Smooth muscle cell (in vitro differentiated cells): ENCODE data around the gene TRAPPC3. TPM values are rescaled to one million over a fixed set of nuclear protein-coding genes. Genes with fewer than 3 reads are reported as not detected.
A peak's percentile ranks its signal among the peaks of the same experiment; 100 is the strongest.

Experiments
- DNase-seq: peaks from one replicate; lab custom pipeline; 2025; ENCODE audit not compliant: unreplicated experiment; lab: John Stamatoyannopoulos, UW
- H2AFZ ChIP-seq: fragments of 200-600 bp; sonication (generic); 2 replicates; pipeline ENCODE4 v1.6.0; 2016; ENCODE audit warnings: antibody characterized with exemption, low read depth, mild to moderate bottlenecking
- H3F3A ChIP-seq: fragments of 200-600 bp; sonication (generic); 2 replicates; pipeline ENCODE4 v1.6.0; 2017; ENCODE audit warnings: antibody characterized with exemption, low read depth
- H3K27ac ChIP-seq: fragments of 200-600 bp; sonication (generic); 2 replicates; pipeline ENCODE4 v1.5.1; 2016; ENCODE audit warnings: low read depth, mild to moderate bottlenecking
- H3K27me3 ChIP-seq: fragments of 200-600 bp; sonication (generic); 2 replicates; pipeline ENCODE4 v1.6.1; 2016; ENCODE audit warnings: low read depth, mild to moderate bottlenecking
- H3K36me3 ChIP-seq: fragments of 200-600 bp; sonication (generic); 2 replicates; pipeline ENCODE4 v1.5.1; 2016; ENCODE audit warnings: low read depth
- H3K4me1 ChIP-seq: fragments of 200-600 bp; sonication (generic); 2 replicates; pipeline ENCODE4 v1.5.1; 2016; ENCODE audit warnings: low read depth
- H3K4me2 ChIP-seq: fragments of 200-600 bp; sonication (generic); 2 replicates; pipeline ENCODE4 v1.6.0; 2016; ENCODE audit warnings: mild to moderate bottlenecking
- H3K4me3 ChIP-seq: fragments of 200-600 bp; sonication (generic); 2 replicates; pipeline ENCODE4 v1.5.1; 2016; ENCODE audit warnings: mild to moderate bottlenecking
- H3K79me2 ChIP-seq: fragments of 200-600 bp; sonication (generic); 2 replicates; pipeline ENCODE4 v1.6.0; 2016; ENCODE audit warnings: low read depth, mild to moderate bottlenecking
- H3K9ac ChIP-seq: fragments of 200-600 bp; sonication (generic); 2 replicates; pipeline ENCODE4 v1.6.0; 2016; ENCODE audit warnings: low read depth
- H3K9me3 ChIP-seq: fragments of 200-600 bp; sonication (generic); replicated peaks from 2 replicates; pipeline ENCODE4 v1.5.1; 2016; ENCODE audit warnings: low read depth
- H4K20me1 ChIP-seq: fragments of 200-600 bp; sonication (generic); 2 replicates; pipeline ENCODE4 v1.6.0; 2016; ENCODE audit warnings: low read depth
- CTCF ChIP-seq: fragments of 200-600 bp; sonication (generic); IDR thresholded peaks from 2 replicates; pipeline ENCODE4 v1.5.1; 2017; ENCODE audit warnings: borderline replicate concordance, mild to moderate bottlenecking, antibody characterized with exemption; ENCODE audit not compliant: insufficient read depth, poor library complexity, severe bottlenecking
- WGBS: methylation state at CpG from one replicate; pipeline ENCODE4 v1.1.7; 2016; ENCODE audit warnings: low lambda C conversion rate; 5-methylcytosine and 5-hydroxymethylcytosine counted together
- polyA plus RNA-seq: library from polyadenylated mRNA; unstranded; fragments of >200 nt; fragmentation: Nextera tagmentation; extraction: Ambion mirVana; gene quantifications from 2 replicates; pipeline ENCODE4 v1.2.1, GENCODE V29; 2016
- total RNA-seq: library from RNA; depleted of rRNA; stranded (reverse); fragments of >200 nt; gene quantifications from 2 replicates; pipeline ENCODE4 v1.2.3, GENCODE V29; 2014

The TRAPPC3 gene
- total and polyA plus RNA-seq, 2 experiments from 2014 or later = 67.8 to 113 TPM

- Histone ChIP-seq H3K4me1 (peaks cover 19% of the 10 kb centered on the region), H3K9ac (no peak overlapping the region), H3K4me2 (no peak overlapping the region), H3K79me2 (peaks cover 100% of the 10 kb centered on the region), H3K9me3 (no peaks in the 10 kb centered on the region), H3K4me3 (no peak overlapping the region), H4K20me1 (peaks cover 100% of the 10 kb centered on the region), H3K36me3 (no peaks in the 10 kb centered on the region), H3K27ac (peak overlapping the region; percentile 82), H3F3A (peaks cover 14% of the 10 kb centered on the region), H3K27me3 (no peaks in the 10 kb centered on the region), H2AFZ (no peak overlapping the region)
- TF ChIP-seq CTCF = no peak
- no peak for DNase-seq
These were observed 14.1 kb upstream of the TRAPPC3 start for GRCh38 chr1:36163426-36163825.

- Histone ChIP-seq H3K9me3 (no peaks in the 10 kb centered on the region), H3K27ac (peak overlapping the region; percentile 82), H3F3A (peaks cover 14% of the 10 kb centered on the region), H3K4me2 (no peak overlapping the region), H3K9ac (peak overlapping the region; percentile 33), H3K27me3 (no peaks in the 10 kb centered on the region), H3K79me2 (peaks cover 100% of the 10 kb centered on the region), H3K4me1 (peaks cover 26% of the 10 kb centered on the region), H3K4me3 (no peak overlapping the region), H2AFZ (no peak overlapping the region), H4K20me1 (peaks cover 100% of the 10 kb centered on the region), H3K36me3 (no peaks in the 10 kb centered on the region)
- no peak for DNase-seq
- no peak for TF ChIP-seq CTCF
- WGBS = 82% methylated on average over 1 of the region's 1 CpG
These were observed 13.5 kb upstream of the TRAPPC3 start for GRCh38 chr1:36162680-36163239.

GRCh38 chr1:36161641-36162531 is 12.6 kb upstream of the TRAPPC3 start:
- Histone ChIP-seq H4K20me1 (peaks cover 99% of the 10 kb centered on the region), H3K4me3 (peak overlapping the region; percentile 19)
- DNase-seq = no peak

More at GRCh38 chr1:36161641-36162531, 12.6 kb upstream of the TRAPPC3 start:
- Histone ChIP-seq H3K4me1 (peaks cover 29% of the 10 kb centered on the region), H3K36me3 (no peaks in the 10 kb centered on the region), H3F3A (peaks cover 16% of the 10 kb centered on the region), H3K27me3 (no peaks in the 10 kb centered on the region), H3K27ac (peak overlapping the region; percentile 82), H3K9ac (peak overlapping the region; percentile 81), H2AFZ (no peak overlapping the region), H3K4me2 (peak overlapping the region; percentile 83), H3K9me3 (no peaks in the 10 kb centered on the region), H3K79me2 (peaks cover 100% of the 10 kb centered on the region)
- TF ChIP-seq CTCF = no peak
- 64% methylated on average over 14 of the region's 14 CpGs for WGBS
